HG03520 (cell line): Measurements from ENCODE around the gene ROPN1L.
"Not testable (repeated sequence)": the region's sequence is repeated elsewhere in the genome, so short reads cannot be mapped to it uniquely, and the experiment has no call there.

Experiments
- ATAC-seq: cut with Tn5 transposase; IDR thresholded peaks from one replicate; pipeline ENCODE4 v1.9.1; 2021; ENCODE audit warnings: mild to moderate bottlenecking, moderate library complexity; ENCODE audit not compliant: unreplicated experiment

The ROPN1L gene

DNA sequence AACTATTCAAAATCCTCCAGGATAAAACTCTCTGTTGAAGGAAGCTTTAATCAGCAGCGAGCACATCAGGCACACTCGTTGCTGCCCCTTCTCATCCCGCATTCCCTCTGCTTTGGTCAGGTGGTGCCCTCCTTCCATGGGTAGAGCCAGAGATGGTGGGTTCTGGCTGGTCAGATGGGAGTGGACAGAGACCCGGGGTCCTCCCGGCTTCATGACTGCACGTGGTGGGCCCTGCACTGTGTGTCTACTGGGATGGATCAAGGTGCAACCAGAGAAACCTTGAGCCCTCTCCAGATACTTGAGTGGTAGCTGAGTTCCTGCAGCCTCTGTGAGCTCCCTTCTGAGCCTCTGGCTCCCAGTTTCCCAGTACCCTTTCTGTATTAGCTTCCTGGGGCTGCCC lies 36.3 kb downstream of the ROPN1L start:
- ATAC-seq = no peak

DNA sequence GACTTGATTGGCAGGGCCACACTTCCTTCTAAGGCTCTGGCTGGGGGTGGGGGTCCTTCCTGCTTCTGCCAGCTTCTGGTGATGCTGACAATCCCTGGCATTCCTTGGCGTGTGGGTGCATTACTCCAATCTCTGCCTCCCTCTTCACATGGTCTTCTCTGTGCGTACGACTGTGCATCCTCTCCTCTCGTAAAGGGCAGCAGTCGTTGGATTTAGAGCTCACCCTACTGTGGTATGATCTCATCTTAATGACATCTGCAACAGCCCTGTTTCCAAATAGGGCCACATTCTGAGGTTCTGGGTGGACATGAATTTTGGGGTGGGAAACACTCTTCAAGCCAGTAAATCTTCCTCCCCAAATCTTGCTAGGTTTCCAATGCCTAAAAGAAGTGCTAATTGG lies 36.8 kb downstream of the ROPN1L start:
- no peak for ATAC-seq

DNA sequence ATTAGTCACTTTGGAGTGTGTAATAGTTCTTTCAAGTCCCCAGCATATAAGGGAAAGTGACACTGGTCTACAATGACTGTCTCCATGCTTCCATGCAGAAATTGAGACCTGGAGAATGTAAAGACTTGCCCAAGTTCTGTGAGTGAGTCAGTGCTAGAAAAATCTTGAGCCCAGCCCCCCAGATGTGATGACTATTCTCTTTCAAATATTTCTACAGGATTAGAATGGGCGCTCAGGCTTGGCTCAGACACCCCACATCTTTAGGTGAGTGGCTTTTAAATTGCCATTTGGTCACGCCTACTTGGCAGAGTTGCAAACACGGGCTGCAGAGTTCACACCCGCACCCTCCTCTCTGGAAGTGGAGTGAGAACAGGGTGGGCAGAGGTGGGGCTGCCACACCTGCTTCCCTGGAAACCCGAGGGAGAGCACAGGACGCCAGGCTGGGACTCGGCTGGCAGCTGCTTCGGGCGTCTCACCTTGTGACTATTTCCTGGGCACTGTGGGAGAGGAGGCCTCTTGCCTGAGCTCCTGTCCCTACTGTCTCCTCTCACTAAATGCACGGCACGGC lies 37.6 kb downstream of the ROPN1L start:
- no peak for ATAC-seq

DNA sequence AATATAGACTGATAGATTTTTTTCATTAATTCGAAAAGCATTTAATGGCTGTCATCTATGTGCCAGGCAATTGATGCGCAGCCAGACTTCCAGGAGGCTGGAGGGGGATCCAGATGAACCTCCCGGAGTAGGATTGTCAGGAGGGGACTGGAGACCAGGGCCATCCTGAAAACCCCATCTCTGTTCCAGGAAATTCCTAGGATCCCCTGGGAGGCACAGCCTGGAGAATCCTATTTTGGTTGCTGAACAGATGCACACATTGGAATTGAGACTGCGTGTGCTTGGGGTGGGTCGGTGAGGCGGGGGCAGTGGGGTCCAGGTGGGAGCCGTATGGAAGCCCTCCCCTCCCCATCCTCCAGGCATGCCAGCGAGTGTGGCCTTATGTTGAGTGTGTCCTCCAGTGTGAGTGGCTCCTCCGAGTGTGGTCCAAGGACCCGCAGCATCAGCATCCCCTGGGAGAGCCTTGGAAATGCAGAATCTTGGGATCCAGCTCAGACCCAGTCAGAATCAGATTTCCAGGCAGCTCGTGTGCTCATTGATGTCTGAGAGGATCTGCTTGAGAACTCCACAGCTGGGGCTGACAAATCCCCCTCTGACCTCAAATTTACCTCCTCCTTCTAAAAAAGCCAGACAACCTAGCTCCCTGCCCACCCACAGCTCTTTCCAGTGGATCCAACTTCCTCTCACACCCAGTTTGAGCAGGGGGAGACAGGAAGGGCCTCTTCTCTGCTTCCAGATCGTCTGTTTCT lies 38.7 kb downstream of the ROPN1L start:
- no peak for ATAC-seq

DNA sequence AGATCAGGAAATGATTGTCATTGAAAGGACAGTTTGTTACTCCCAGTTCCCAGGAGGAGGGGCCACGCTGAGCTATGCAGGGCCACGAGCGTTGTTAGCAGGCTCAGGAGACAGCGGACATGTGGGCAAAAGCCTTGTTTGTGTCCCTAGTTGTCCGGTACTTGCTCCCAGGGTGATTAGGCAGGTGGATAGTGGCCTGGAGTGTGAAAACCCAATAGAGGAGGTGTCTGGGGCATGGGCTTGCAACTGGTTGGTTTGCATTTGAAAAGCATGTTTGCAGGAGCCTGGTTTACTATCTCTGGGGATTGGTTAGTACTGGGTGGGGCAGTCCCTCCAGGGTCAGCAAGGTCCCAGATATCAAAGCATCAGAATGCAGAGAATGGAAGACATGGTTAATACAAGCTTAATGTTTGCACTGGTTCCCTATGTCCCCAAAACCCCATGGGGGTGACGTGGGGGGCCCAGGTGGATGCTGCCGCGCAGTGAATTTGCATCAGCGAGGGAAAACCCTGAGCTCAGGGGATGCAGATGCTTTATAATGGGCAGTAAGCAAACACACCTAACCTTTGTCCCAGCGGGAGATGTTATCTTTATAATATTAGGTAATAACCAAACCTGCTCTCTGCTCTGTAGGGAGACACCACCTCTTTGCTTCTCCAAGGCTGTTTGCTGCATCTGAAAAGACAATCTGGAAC lies 39.7 kb downstream of the ROPN1L start:
- no peak for ATAC-seq

DNA sequence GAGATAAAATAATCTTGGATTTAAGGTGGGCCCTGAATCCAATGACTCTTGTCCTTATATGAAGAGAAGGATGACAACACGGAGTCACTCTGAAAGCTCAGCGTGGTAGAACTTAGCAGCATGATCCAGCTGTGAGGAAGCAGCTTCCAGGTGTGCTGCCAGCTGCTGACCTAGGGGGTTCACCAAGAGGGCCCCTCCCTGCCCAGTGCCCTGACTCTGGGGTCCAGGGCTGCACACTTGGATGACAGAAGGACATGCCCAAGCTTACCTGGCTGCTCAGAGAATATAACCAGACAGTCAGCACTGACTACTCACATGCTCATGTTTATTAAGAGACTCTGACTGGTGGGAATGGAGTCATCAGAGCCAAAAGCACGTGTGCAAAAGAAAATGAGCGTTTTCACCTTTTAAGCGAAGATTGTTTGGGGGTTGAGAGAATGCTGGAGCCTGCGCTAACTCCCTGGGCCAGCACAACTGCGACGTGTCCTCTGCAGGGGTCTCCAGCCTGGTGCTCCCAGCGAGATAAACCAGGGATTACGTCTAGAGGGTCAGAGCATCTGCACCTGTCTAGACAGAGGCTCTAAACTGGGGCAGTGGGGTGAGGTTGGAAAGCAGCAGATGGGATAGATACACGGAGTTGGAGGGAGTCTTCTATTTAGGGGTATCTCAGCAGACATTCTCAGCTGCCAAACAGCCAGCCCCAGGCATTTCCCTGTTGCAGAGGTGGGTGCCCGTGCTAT lies 41.3 kb downstream of the ROPN1L start:
- ATAC-seq = no peak

DNA sequence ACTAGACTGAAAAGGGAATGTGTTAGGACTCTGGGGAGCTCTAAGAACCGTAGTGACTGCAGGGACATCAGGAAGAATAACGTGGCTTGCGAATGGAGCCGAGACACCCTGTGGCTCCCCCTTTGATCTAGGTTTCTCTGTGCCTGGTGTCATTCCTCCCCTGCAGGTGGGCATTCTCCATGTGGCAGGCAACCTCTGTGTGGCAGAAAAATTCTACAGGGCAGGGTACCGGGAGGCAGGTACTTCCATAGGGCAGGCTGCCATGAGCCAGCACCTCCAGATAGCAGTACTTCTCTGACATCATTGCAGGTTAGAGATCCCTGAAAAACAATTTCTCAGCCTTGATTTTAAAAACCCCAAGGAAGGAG lies 43.1 kb downstream of the ROPN1L start:
- no peak for ATAC-seq

DNA sequence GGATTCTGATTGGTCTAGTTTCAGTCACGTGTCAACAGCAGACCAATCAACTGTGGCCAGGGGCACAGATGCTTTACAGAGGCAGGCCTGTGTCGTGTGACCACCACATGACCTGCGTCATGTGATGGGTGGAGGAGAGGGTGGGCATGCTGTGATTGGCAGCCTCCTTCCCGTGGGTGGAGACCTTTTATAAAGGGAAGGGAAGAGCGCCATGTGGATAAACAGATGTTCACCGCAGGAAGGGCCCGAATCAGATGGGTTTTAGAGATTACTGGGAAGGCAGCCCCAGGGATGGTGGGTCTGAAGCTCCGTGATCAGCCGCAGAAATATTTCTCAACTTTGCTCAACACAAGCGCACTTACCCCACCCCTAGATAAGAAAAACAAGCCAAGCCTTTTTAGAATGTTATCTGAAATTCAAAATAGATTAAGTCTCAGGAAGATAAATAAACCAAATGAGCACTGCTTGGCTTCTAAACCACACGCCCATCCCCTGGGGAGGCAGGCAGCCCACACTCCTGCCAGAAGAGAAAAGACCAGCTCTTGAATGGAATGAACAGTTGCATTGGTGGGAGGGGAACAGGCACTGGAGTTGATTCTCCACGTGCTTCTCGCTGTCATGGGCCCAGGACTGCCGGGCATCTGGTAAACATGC lies 43.6 kb downstream of the ROPN1L start:
- no peak for ATAC-seq

DNA sequence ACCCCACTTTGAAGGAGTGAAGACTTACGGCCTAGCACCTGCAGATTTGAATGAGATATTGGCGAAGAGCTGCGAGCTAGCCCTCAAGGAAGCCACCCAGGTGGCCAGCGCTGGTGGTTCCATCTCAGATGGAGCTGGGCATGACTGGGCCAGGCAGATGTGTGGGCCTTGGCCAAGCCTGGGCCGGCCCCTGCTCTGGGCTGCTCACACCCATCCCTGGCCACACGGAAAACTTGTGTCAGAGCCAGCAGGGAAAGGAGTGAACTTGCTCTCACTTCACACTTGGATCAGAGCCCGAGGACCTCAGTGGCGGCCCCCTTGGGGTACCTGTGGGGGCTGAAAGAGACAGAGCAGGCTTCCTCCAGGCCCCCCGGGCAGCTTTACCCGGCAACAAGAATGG lies 44.2 kb downstream of the ROPN1L start:
- no peak for ATAC-seq

DNA sequence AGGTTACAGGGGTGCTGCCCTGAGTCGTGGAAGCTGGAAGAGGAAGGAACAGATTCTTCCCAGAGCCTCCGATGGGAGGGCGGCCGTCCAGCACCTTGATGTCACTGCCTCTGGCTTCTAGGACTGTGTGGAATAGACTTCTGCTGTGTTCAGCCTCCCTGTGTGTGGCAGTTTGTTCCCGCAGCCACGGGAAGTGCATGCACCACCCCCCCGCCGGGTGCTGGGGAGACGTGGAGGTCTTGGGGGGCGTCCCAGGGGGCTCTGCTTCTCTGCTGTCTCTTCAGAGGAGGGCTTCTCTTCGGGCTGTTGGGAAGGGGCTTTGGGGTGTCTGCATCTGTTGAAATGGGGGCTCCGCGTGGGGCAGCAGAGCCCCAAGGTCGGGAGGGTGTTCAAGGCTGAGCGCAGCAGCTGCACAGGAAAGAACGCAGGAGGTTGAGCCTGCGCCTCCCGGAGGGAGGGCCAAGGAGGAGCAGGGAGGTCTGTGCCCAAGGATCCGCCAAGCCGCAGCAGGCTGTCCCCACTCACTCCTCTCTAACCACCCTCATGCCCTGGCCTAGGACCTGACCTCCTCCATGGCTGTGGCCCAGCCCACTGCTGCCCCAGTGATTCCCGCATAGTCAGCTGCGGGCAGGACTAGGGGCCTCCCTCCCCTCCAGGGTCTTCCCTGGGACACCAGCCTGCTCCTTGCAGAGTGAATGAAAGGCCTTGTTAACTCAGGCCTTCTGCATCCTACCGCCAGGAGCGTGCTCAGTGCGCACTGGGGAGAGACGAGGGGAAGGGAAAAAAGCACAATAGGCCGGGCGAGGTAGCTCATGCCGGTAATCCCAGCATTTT lies 45.0 kb downstream of the ROPN1L start:
- no peak for ATAC-seq

DNA sequence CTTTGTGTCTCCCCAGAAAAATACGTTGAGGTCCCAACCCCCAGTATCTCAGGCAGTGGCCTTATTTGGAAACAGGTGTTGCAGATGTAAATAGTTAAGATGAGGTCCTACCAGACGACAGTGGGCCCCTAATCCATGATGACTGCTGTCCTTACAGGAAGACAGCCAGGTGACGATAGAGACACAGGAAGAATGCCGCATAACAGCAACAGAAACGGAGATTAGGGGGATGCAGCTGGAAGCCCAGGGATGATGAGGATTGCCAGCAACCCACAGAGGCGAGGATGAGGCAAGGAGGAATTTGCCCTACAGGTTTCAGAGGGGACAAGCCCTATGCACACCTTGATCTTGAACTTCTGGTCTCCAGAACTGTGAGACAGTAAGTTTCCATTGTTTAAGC lies 46.5 kb downstream of the ROPN1L start:
- no peak for ATAC-seq

DNA sequence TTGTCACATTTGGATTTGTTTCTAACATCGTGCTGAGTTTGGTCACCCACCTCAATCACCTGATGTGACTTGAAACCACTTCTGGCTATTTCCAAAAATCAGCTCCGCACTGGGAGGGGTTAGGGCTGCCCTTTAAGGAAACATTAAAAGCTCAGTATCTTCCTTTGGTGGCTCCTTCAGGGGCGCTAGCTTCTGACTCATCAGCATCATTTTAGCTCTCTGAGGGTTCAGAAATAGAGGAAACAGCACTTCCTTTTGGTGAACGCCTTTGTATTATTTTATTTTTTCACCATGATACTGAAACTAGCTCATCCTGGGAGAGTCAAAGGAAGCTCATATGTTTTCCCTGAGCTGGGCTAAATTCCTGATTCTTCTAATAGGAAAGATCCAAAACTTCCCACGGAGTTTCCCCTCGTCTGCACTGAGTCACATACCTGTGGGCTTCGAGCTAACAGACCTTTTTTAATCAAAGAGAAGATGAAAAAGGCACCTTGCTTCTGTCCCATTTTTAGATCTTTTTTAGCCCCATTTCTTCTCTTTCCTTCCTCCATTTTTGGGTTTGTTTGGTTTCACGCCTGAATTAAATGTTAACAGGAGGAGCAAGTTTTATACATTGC lies 48.2 kb downstream of the ROPN1L start:
- ATAC-seq = peak; percentile 89

DNA sequence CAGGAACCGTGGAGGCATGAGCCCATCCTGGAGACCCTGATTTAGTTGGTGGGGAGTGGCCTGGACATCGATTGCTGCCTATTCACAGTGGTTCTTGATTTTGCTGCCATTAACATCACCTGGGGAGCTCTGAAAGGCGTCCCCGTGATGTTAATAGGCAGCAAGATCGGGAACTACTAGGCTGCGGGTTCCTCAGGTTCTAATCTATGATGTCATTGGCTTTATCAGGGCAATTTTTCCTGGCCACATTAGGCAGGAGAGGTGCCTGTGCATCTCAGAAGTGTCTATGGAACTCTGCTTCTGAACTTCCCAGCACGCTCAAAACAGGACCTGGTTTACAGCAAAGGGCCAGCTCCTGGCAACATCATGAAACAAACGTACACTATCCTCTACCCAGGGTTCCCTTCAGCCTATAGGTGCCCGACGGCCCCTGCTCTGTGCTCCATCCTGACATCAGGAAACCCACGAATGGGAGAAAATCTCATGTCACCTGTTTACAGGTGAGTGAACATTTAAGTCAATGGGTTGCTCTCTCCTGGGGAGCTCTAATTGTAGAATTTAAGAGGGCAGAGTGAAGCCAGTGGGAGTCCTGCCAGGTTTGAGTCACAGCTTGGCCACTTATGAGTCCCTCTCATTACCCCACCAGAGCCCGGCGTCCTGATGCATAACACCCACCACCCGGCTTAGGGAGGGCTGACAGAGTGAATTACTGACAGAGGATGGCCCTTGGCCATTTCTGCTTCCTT lies 49.4 kb downstream of the ROPN1L start:
- no peak for ATAC-seq

DNA sequence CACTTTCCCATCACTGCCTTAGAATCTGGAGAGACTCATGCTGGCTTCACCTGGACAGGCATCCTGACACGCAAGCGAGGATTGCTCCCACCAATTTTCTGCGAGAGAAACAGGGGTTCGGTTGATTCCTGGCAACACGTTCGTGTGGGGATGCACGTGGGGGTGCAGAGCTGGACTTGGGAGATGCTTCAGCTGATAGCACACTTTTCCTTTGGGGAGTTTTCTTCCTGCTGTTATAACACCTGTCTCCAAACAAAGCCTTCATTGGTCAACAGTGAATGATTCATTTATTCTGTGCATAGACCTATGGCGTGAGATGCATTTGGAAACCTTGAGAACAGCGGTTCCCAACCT lies 50.0 kb downstream of the ROPN1L start:
- ATAC-seq = no peak

DNA sequence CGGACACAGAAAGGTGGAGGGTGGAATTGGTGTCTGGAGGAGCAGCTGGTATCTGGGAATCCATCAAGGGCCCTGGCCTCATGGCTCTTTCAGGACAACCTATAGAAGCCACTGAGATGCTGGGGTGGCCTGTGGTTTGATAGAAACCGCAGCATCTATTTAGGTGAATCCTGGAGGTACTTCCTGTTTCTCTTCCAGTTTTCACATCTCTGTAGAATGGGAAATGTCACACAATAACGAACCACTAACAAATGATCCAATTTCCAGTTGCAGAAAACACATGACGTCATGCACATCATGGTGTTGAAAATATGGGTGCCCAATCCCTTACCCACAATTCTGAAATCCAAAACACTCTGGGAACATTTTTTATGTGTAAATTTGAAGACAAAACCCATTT lies 52.2 kb downstream of the ROPN1L start:
- no peak for ATAC-seq

DNA sequence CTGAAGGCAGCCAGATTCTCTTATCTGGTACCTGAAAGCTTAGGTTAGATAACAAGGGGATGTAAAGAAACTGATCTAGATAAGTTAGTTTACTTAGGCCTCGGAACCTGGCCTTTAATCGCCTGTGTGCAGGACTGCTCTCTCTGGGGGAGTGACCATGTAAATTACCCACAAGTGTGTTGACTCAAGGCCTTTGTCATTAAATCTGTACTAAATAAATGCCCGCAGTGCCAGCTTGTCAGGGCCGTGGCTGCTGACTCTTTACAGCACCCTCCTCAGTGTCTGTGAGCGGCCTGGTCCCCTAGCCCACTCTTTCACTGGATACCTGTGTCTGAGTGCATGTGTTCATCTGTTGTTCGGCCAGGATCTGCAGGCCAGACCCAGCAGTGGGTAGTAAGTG lies 52.8 kb downstream of the ROPN1L start:
- ATAC-seq = not testable (repeated sequence)

DNA sequence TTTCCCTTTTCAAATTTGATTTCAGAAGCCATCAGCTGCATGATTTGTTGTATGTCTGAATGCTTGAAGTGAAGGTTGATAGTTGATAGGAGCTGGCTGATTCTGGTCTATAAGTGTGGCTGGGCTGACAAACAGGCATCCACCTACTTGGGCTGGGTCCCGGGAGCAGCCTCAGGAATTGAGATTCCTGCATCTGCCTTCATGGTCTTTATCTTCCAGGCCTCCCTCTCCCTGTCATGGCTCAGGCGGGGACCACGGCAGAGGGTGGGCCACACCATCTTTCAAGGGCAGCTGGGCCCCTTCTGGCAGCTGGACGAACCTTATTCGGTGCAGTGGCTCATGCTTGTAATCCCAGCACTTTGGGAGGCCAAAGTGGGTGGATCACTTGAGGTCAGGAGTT lies 55.9 kb downstream of the ROPN1L start:
- no peak for ATAC-seq

DNA sequence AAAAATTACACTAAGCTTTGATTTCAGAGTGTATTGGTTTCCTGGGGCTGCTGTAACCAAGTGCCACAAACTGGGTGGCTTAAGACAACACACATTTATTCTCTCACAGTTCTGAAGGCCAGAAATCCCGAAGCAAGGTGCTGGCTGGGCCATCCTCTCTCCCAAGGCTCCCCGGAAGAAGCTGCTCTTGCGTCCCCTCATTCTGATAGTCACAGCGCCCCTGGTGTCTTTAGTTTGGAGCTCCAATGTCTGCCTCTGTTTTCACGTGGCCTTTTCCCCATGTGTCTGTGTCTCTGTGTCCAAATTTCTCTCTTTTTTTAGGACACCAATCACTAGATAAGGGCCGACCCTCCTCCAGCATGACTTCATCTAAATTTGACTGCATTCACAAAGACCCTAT lies 56.7 kb downstream of the ROPN1L start:
- ATAC-seq = no peak

DNA sequence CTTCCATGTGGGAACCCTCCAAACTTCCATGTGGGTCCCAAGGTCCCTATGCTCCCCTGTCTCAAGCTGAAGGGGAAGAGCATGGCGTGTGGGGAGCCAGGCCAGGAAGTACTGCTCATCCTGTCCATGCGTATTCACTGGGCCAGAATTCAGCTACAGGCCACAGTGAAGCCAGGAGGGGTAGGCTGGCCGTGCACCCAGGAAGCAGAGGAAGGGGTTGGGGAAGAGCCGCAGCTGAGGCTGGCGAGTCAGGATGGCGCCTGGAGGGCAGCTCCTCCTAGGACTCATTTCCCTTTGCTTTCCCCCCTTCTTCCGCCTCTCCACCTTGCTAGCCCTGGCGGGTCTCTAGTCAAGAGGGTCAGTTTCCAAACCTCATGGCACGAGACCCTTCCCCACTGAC lies 57.4 kb downstream of the ROPN1L start:
- no peak for ATAC-seq
